Karpas-422 (cell line): ENCODE measurements around the gene LPIN1. TPM values are rescaled to one million over a fixed set of nuclear protein-coding genes. Genes with fewer than 3 reads are reported as not detected.
A peak's percentile ranks its signal among the peaks of the same experiment; 100 is the strongest.

Source experiments
- DNase-seq: peaks from one replicate; pipeline ENCODE4 v3.0.0-alpha.2; 2015
- H2AFZ ChIP-seq: fragments of 200-600 bp; sonication (generic); 2 replicates; pipeline ENCODE4 v1.6.1; 2014; ENCODE audit warnings: antibody characterized with exemption, low read length, mixed read lengths
- H3K27ac ChIP-seq: fragments of 200-600 bp; sonication (generic); 2 replicates; pipeline ENCODE4 v1.5.1; 2014; ENCODE audit warnings: mild to moderate bottlenecking, low read length, moderate library complexity
- H3K27me3 ChIP-seq: fragments of 200-600 bp; sonication (generic); 2 replicates; pipeline ENCODE4 v1.6.1; 2014; ENCODE audit warnings: low read length, mixed read lengths
- H3K36me3 ChIP-seq: fragments of 200-600 bp; sonication (generic); 2 replicates; pipeline ENCODE4 v1.6.1; 2014; ENCODE audit warnings: low read length, mixed read lengths; ENCODE audit not compliant: insufficient read depth
- H3K4me1 ChIP-seq: fragments of 200-600 bp; sonication (generic); 2 replicates; pipeline ENCODE4 v1.6.1; 2014; ENCODE audit warnings: mild to moderate bottlenecking, low read length, mixed read lengths
- H3K4me2 ChIP-seq: fragments of 200-600 bp; sonication (generic); 2 replicates; pipeline ENCODE4 v1.6.1; 2014; ENCODE audit warnings: low read length, low read depth, mild to moderate bottlenecking; ENCODE audit not compliant: poor library complexity, severe bottlenecking
- H3K4me3 ChIP-seq: fragments of 200-600 bp; sonication (generic); 2 replicates; pipeline ENCODE4 v1.5.1; 2014; ENCODE audit warnings: mild to moderate bottlenecking, antibody characterized with exemption, low read length, mixed read lengths
- H3K79me2 ChIP-seq: fragments of 200-600 bp; sonication (generic); 2 replicates; pipeline ENCODE4 v1.6.1; 2014; ENCODE audit warnings: mild to moderate bottlenecking, low read length, mixed read lengths
- H3K9ac ChIP-seq: fragments of 200-600 bp; sonication (generic); 2 replicates; pipeline ENCODE4 v1.6.0; 2014; ENCODE audit warnings: low read length
- H3K9me2 ChIP-seq: fragments of 200-600 bp; sonication (generic), shearing (Covaris generic); replicated peaks from 2 replicates; pipeline ENCODE4 v1.6.0; 2014; ENCODE audit warnings: mild to moderate bottlenecking, low read length, moderate library complexity; ENCODE audit not compliant: insufficient read depth
- H3K9me3 ChIP-seq: fragments of 300-700, 200-600 bp; sonication (generic); 2 replicates; pipeline ENCODE4 v1.6.1; 2014; ENCODE audit warnings: low read length, mixed read lengths
- H4K20me1 ChIP-seq: fragments of 200-600 bp; sonication (generic); 2 replicates; pipeline ENCODE4 v1.6.1; 2014; ENCODE audit warnings: mild to moderate bottlenecking, antibody characterized with exemption, low read length, low read depth; ENCODE audit not compliant: insufficient read depth
- total RNA-seq: library from RNA; depleted of rRNA; stranded (reverse); fragments of >200 nt; shearing (Covaris generic); gene quantifications from 2 replicates; pipeline ENCODE4 v1.2.3, GENCODE V29; 2014; ENCODE audit warnings: low replicate concordance

LPIN1 gene
- total RNA-seq, 1 experiment from 2014 or later, result 4.9 TPM

DNA sequence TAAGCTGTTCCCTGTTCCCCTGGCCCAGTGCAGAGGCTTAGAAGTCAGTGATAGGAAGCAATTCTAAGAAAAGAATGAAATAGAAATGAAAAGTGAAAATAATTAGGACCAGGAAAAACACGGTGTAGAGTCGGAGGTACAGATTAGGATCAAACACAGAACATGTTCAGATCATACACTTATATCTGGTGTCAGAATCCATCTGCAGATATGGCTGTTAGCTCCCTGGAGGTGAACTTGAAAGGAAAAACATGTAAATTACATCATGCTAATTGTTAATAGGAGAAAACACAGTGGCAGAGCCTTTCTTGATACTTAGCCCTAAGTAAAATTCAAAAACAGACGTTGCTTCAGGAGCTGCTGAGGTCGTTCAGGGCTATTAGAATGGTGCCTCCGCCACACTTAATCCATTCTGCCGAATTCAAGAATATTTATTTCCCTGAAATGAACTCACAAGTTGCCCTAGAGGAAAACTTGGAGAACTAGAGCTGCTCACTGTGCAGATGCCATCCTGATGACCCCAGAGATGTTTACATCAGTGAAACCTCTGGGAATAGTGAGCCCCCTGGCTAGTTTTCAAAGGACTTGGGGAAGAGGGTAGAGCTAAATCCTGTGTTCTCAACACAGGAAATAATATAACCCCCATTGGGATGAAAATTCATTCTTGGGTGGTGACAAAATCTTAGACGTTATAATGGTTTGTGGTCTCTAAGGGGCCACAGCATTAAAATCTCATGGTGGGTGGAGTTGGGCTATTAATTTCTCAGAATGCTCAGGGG, 27.5 kb downstream of the LPIN1 start:
- Histone ChIP-seq H3K27ac (no peak overlapping the region), H3K4me2 (no peak overlapping the region), H3K9me2 (no peaks in the 10 kb centered on the region), H2AFZ (no peak overlapping the region), H4K20me1 (no peaks in the 10 kb centered on the region; the same call in 1 of the 2 replicates), H3K4me1 (0 out of 2 replicates have a peak, but pooled peaks cover 3% of the 10 kb centered on the region), H3K9me3 (no peaks in the 10 kb centered on the region), H3K27me3 (no peaks in the 10 kb centered on the region), H3K4me3 (no peak overlapping the region), H3K79me2 (no peaks in the 10 kb centered on the region), H3K9ac (no peak overlapping the region), H3K36me3 (no peaks in the 10 kb centered on the region)
- DNase-seq, result no peak

- DNase-seq, result no peak
- Histone ChIP-seq H3K27ac (no peak overlapping the region), H3K9ac (no peak overlapping the region), H3K4me3 (no peak overlapping the region), H3K9me3 (no peaks in the 10 kb centered on the region), H4K20me1 (no peaks in the 10 kb centered on the region; the same call in 1 of the 2 replicates), H3K27me3 (no peaks in the 10 kb centered on the region), H3K9me2 (no peaks in the 10 kb centered on the region), H3K4me2 (no peak overlapping the region), H3K4me1 (0 out of 2 replicates have a peak, but pooled peaks cover 5% of the 10 kb centered on the region), H3K36me3 (no peaks in the 10 kb centered on the region), H3K79me2 (no peaks in the 10 kb centered on the region), H2AFZ (no peak overlapping the region)
Observed at GRCh38 chr2:11774600-11774999, 28.2 kb downstream of the LPIN1 start.

GRCh38 chr2:11775384-11775783, 29.0 kb downstream of the LPIN1 start:
- Histone ChIP-seq H2AFZ (no peak overlapping the region), H3K27me3 (no peaks in the 10 kb centered on the region), H3K9me3 (no peaks in the 10 kb centered on the region), H3K36me3 (no peaks in the 10 kb centered on the region), H3K4me3 (no peak overlapping the region), H3K9ac (no peak overlapping the region), H3K27ac (no peak overlapping the region), H4K20me1 (no peaks in the 10 kb centered on the region; the same call in 1 of the 2 replicates), H3K4me1 (0 out of 2 replicates have a peak, but pooled peaks cover 5% of the 10 kb centered on the region), H3K79me2 (no peaks in the 10 kb centered on the region), H3K4me2 (no peak overlapping the region), H3K9me2 (no peaks in the 10 kb centered on the region)
- no peak for DNase-seq

DNA sequence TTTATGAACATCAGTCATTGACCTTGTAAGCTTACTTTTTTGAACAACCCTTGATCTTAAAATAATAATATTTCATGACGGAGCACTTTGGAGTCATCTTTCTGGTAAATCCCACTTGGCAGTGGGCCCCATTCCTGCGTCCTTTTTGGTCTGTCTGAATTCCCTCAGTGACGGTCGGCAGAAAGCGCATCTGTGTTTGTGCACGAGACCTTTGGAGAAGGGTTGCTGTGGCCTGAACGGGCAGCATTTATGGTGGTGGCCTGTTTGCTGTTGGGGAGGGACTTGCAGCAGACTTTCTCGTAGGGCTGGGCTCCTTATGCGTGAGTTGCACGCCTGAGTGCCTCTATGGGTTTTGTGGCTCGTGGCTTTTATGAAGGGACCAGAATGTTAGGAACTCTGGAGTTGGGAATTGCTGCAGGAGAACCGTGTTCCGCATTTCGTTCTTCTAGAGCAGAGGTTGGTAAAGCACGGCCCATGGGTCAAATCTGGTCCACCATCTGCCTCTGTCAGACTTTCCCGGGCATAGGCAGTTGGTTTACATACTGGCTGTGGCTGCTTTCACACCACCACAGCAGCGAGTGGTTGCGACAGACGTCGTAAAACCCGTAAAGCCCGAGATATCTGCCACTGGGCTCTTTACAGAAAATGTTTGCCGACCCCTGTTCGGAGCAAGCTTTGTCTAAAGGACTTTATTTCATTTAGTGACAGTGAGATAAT, 30.8 kb downstream of the LPIN1 start:
- Histone ChIP-seq H3K4me3 (no peak overlapping the region), H3K9me2 (no peaks in the 10 kb centered on the region), H3K27me3 (no peaks in the 10 kb centered on the region), H3K36me3 (no peaks in the 10 kb centered on the region), H4K20me1 (no peaks in the 10 kb centered on the region; the same call in 1 of the 2 replicates), H3K4me1 (0 out of 2 replicates have a peak, but pooled peaks cover 5% of the 10 kb centered on the region), H3K4me2 (no peak overlapping the region), H3K79me2 (no peaks in the 10 kb centered on the region), H2AFZ (no peak overlapping the region), H3K9me3 (no peaks in the 10 kb centered on the region), H3K9ac (no peak overlapping the region), H3K27ac (no peak overlapping the region)
- DNase-seq, result no peak

- DNase-seq, result no peak
- no peak overlapping the region for H3K4me2 ChIP-seq
- no peak overlapping the region for H3K4me3 ChIP-seq
- H3K36me3 ChIP-seq, result no peaks in the 10 kb centered on the region
- no peaks in the 10 kb centered on the region for H3K79me2 ChIP-seq
- no peaks in the 10 kb centered on the region for H3K9me2 ChIP-seq
- H2AFZ ChIP-seq, result no peak overlapping the region
- H4K20me1 ChIP-seq, result no peaks in the 10 kb centered on the region; the same call in 1 of the 2 replicates
- H3K27me3 ChIP-seq, result no peaks in the 10 kb centered on the region
- H3K9ac ChIP-seq, result no peak overlapping the region
- no peaks in the 10 kb centered on the region for H3K9me3 ChIP-seq
- H3K4me1 ChIP-seq, result 0 out of 2 replicates have a peak, but pooled peaks cover 5% of the 10 kb centered on the region
- no peak overlapping the region for H3K27ac ChIP-seq
Observed at GRCh38 chr2:11777886-11778415, 31.5 kb downstream of the LPIN1 start.

GRCh38 chr2:11778416-11778815, 32.0 kb downstream of the LPIN1 start:
- Histone ChIP-seq H4K20me1 (no peaks in the 10 kb centered on the region; the same call in 1 of the 2 replicates), H2AFZ (no peak overlapping the region), H3K27ac (no peak overlapping the region), H3K9ac (no peak overlapping the region), H3K4me3 (no peak overlapping the region), H3K9me2 (no peaks in the 10 kb centered on the region), H3K36me3 (no peaks in the 10 kb centered on the region), H3K79me2 (no peaks in the 10 kb centered on the region), H3K4me1 (0 out of 2 replicates have a peak, but pooled peaks cover 5% of the 10 kb centered on the region), H3K27me3 (no peaks in the 10 kb centered on the region), H3K9me3 (no peaks in the 10 kb centered on the region), H3K4me2 (no peak overlapping the region)
- DNase-seq, result no peak

DNA sequence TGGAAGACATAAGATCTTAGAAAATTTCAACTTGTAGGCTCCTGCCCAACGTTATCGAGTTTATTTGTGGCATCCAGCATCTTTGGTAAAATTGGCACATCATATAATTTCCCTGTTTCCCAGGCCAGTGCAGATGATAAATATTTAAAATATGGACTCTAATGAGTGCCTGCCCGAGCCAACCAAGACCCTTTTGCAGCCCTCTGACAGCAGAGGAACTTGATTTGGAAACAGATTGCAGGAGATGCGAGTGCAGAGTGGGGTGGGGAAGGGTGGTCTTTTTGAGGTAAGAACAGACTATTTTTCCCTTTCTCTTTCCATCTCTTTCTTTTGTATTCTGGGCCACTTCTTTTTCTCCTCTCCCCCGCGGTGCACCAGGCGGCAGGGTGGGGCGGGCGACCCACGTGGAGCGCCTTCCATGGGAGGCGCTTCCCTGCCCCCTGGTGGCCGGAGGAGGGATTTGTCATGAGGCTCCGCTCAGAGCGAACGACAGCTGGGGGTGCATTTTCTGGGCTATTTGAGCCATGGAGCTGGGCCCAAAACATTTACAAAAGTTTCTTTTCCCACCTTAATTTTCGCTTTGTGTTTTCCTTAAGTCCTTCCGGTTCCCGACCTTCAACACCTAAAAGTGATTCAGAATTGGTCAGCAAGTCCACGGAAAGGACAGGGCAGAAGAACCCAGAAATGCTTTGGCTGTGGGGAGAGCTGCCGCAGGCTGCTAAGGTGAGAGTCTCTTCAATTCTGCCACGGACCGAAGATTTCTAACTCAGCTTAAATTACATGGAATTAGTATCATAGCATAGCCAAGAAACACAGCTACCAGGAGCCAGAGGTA, 32.7 kb downstream of the LPIN1 start:
- Histone ChIP-seq H3K9me3 (no peaks in the 10 kb centered on the region), H3K36me3 (no peaks in the 10 kb centered on the region), H3K27me3 (no peaks in the 10 kb centered on the region), H3K4me1 (0 out of 2 replicates have a peak, but pooled peaks cover 5% of the 10 kb centered on the region), H3K27ac (no peak overlapping the region), H3K4me2 (no peak overlapping the region), H3K79me2 (no peaks in the 10 kb centered on the region), H3K9ac (no peak overlapping the region), H3K9me2 (no peaks in the 10 kb centered on the region), H4K20me1 (no peaks in the 10 kb centered on the region; the same call in 1 of the 2 replicates), H3K4me3 (no peak overlapping the region), H2AFZ (no peak overlapping the region)
- peak; percentile 92 for DNase-seq
